ENCODE measurements around the gene CIB4.
A peak's percentile ranks its signal among the peaks of the same experiment; 100 is the strongest.

CIB4 gene

DNA sequence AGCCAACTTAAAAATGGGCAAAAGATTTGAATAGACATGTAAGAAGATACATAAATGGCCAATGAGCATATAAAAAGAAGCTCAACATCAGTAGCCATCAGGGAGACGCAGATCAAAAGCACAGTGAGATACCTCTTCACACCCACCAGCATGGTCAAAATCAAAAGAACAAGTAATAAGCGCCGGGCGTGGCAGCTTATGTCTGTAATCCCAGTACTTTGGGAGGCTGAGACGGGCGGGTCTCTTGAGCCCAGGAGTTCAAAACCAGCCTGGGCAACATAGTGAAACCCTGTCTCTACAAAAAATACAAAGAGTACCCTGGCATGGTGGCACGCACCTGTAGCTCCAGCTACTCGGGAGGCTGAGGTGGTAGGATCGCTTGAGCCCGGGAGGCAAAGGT is 4.6 kb upstream of the CIB4 start:
- no peak overlapping the region for H3K4me3 ChIP-seq (replicated peaks; ENCODE audit: low read depth, low read length)
- TF ChIP-seq, protein P1, sequence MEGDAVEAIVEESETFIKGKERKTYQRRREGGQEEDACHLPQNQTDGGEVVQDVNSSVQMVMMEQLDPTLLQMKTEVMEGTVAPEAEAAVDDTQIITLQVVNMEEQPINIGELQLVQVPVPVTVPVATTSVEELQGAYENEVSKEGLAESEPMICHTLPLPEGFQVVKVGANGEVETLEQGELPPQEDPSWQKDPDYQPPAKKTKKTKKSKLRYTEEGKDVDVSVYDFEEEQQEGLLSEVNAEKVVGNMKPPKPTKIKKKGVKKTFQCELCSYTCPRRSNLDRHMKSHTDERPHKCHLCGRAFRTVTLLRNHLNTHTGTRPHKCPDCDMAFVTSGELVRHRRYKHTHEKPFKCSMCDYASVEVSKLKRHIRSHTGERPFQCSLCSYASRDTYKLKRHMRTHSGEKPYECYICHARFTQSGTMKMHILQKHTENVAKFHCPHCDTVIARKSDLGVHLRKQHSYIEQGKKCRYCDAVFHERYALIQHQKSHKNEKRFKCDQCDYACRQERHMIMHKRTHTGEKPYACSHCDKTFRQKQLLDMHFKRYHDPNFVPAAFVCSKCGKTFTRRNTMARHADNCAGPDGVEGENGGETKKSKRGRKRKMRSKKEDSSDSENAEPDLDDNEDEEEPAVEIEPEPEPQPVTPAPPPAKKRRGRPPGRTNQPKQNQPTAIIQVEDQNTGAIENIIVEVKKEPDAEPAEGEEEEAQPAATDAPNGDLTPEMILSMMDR (IDR thresholded peaks at IDR 0.05; ENCODE audit: low read length, missing control alignments) = no peak
- DNase-seq (ENCODE audit: low read depth) = no peak

DNA sequence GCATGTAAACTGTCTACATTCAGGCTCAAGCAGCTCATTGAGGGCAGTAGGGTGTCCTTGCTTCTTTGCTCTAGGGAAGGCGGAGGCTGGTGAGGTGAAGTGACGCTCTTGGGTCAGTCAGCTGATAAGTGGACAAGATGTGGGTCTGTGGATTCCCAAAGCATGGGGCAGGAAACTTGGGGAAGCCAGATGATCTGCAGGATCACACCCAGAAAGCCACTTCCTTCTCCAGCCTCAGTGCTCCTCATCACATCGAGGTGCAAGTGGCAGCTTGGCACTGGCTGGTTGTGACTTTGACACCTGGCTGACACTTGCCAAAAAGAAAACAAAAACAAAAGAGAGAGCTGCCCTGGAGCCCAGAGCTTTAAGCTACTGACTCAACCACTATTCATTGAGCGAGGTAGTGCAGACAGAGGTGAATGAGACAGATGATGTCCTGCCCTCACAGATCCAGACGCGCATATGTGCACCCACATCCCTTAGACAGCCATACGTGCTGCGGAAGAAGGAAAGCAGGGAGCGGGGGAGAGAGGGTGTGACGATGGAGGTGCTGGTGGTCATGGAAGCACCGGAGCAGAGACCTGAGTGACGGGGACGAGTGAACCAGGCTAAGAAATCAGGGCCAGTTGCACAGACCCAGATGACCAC is 3.1 kb upstream of the CIB4 start:
- TF ChIP-seq, protein P1 (IDR thresholded peaks at IDR 0.05; ENCODE audit: low read length, missing control alignments) = no peak

DNA sequence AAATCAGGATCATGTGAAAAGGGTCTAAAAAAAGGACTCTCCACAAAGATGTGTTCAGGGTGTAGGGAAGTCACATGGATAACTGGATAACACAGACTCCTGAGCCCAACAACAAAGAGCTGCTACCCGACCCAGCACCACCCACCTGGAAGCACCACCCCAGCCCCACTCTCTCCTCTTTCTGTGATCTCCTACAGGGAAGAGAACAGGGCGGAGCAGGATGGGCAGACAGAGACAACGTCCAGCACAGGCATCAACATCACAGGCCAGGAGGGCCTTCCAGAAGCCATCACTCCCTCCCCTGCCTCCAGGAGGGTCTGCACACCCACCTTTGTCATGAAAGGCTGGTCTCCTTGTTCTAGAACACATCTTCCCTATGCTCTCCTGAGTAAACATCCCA is 1.3 kb upstream of the CIB4 start:
- no peak overlapping the region for H3K4me3 ChIP-seq (replicated peaks; ENCODE audit: low read depth, low read length)
- TF ChIP-seq, protein P1 (IDR thresholded peaks at IDR 0.05; ENCODE audit: low read length, missing control alignments) = no peak
- DNase-seq (ENCODE audit: low read depth) = no peak

More for the DNA sequence above, 3.1 kb upstream of the CIB4 start:
- DNase-seq (ENCODE audit: low read depth) = no peak
- H3K4me3 ChIP-seq (replicated peaks; ENCODE audit: low read depth, low read length) = no peak overlapping the region

DNA sequence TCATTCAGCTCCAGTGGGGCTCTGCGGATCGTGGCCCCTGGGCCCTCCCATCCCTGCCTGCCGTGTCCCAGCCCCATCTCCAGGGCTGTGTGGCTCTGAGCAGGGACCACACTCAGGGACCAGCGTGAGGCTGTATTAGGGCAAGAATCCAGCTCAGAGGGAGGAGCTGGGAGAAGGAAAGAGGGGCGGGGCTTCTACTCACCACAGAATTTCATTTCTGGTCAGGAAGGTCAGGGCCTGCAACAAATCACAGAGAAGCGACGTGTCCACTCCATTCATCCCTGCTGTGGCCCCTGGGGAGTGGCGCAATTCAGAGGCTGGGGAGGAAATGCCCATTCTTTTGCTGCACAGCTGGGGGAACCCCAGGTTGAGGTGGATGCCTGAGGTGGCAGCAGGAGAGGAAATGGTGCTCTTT is 828 bp downstream of the CIB4 start:
- H3K4me3 ChIP-seq (replicated peaks; ENCODE audit: low read depth, low read length) = no peak overlapping the region
- TF ChIP-seq, protein P1 (IDR thresholded peaks at IDR 0.05; ENCODE audit: low read length, missing control alignments) = no peak
- DNase-seq (ENCODE audit: low read depth) = peak; percentile 74

DNA sequence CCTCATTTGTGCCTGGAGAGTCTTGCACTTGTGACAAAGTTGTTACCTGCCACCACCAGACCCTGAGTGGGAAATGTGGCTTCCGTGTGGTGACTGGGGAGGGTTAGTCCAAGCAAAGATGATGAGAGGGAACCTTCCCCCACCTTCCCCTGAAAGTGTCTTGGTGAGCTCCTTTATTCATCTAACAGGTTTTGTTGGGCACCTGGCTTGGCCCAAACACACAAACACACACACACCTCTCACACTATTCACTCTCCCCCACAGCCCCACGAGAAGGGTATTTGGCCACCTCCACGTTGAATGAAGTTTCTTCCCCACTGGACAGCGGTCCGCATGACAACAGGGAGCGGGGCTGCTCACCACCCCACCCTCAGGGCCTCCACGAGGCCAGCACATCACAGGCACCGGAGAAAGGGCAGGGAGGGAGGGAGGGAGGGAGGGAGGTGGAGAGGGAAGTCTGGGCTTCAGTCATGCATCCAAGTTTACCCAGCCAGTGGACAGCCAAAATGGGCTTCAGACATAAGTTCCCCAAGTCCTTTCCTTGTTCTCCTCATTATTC is 1.4 kb downstream of the CIB4 start:
- DNase-seq (ENCODE audit: low read depth) = no peak
- TF ChIP-seq, protein P1 (IDR thresholded peaks at IDR 0.05; ENCODE audit: low read length, missing control alignments) = no peak
- H3K4me3 ChIP-seq (replicated peaks; ENCODE audit: low read depth, low read length) = no peak overlapping the region

DNA sequence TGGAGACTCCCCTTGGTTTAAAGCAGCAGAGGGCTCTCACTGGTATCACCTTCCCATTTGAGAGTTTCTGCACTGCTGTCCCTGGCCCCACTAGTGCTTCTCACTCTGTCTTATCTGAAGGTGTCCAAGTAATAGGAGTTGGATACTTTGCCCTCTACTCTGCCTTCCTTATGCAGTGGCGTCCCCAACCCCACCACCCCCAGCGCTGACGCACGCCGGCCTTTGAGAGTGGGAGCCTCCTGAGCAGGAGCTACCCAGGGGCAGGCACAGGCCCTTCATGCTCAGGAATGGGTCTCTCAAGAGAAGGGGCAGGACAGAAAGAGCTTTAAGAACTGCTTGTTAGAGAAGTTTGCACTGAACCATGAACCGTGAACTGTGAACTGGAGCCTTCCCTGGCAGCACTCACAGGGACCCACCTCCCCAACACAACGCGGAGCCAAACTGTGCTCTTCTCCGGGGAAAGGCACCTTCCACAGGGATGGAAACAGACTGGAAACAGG is 3.3 kb downstream of the CIB4 start:
- TF ChIP-seq, protein P1 (IDR thresholded peaks at IDR 0.05; ENCODE audit: low read length, missing control alignments) = no peak
- H3K4me3 ChIP-seq (replicated peaks; ENCODE audit: low read depth, low read length) = no peak overlapping the region

DNA sequence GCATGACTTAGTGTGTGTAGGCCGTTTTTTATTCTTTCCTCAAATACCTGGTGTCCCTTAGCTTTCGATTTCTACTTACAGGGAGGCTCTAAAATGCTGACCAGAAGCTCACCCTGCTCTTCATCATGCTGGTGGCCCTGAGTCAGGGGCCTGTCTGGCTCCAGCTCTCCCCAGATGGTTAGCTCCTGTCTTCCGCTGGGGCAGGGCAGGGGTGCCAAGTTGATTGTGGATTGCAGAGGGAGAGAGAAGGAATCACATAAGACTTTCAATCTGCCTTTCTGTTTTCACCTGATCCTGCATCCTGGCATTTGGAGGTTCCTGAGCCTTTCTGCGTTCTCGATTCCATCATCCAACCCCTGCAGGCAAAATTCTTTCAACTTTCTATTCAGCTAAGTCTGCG is 4.2 kb downstream of the CIB4 start:
- H3K4me3 ChIP-seq (replicated peaks; ENCODE audit: low read depth, low read length) = no peak overlapping the region
- DNase-seq (ENCODE audit: low read depth) = no peak
- TF ChIP-seq, protein P1 (IDR thresholded peaks at IDR 0.05; ENCODE audit: low read length, missing control alignments) = no peak

More for the DNA sequence above, 3.3 kb downstream of the CIB4 start:
- DNase-seq (ENCODE audit: low read depth) = no peak

Data from fibroblast of pulmonary artery (primary cell).